Bronchial epithelial cell (primary cell): ENCODE measurements around the gene NFE2L1. TPM values are rescaled to one million over a fixed set of nuclear protein-coding genes. Genes with fewer than 3 reads are reported as not detected.
"Not testable (repeated sequence)": the region's sequence is repeated elsewhere in the genome, so short reads cannot be mapped to it uniquely, and the experiment has no call there.

Source experiments
- DNase-seq: peaks from one replicate; pipeline ENCODE4 v3.0.0-alpha.2; 2010; ENCODE audit warnings: low read depth
- FAIRE-seq: peaks from 2 replicates; lab custom pipeline; 2011; peaks lifted over from hg19 to GRCh38; lab: Jason Lieb, UNC
- H3K27me3 ChIP-seq: 2 replicates; pipeline ENCODE4 v1.5.1; 2011; ENCODE audit warnings: low read length; ENCODE audit not compliant: control insufficient read depth, insufficient read depth
- H3K36me3 ChIP-seq: 2 replicates; pipeline ENCODE4 v1.5.1; 2011; ENCODE audit warnings: low read length; ENCODE audit not compliant: control insufficient read depth, insufficient read depth
- H3K4me3 ChIP-seq: 2 replicates; pipeline ENCODE4 v1.5.1; 2011; ENCODE audit warnings: mild to moderate bottlenecking, low read depth, low read length, control low read depth
- CTCF ChIP-seq: IDR thresholded peaks from 2 replicates; pipeline ENCODE4 v1.5.1; 2011; ENCODE audit warnings: mild to moderate bottlenecking, moderate library complexity, low read length, control low read depth, inconsistent platforms; ENCODE audit not compliant: insufficient read depth, severe bottlenecking
- total RNA-seq: library from RNA; depleted of rRNA; stranded (reverse); fragments of >200 nt; gene quantifications from 2 replicates; pipeline ENCODE4 v1.2.1, GENCODE V29; 2014

Gene NFE2L1
- total RNA-seq, 1 donor from 2014 or later, result 84.2 TPM

DNA sequence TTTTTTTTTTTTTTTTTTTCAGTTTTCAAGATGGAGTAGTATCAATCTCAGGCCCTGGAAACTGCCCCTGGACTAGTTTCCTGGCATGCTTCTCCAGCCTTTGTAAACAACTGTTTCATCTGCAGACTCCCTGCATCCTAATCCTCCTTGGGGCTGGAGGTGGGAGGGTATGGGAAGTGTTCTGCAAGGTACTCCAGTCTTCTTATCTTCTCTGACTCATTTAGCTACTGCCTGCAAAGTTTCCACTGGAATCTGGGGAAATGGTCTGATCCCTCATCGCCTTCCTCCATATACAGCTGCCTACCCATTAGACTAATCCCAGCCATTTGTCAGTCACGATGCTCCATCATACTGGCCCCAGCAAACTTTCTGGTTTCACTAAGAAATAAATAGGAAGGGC is 32.0 kb upstream of the NFE2L1 start:
- no peak for FAIRE-seq
- no peak for TF ChIP-seq CTCF
- peaks cover 12% of the 10 kb centered on the region for H3K27me3 ChIP-seq
- DNase-seq, result peak; percentile 27
- H3K4me3 ChIP-seq, result no peak overlapping the region
- no peaks in the 10 kb centered on the region for H3K36me3 ChIP-seq

GRCh38 chr17:48017817-48018158 is 30.4 kb upstream of the NFE2L1 start:
- not testable (repeated sequence) for FAIRE-seq, H3K36me3 ChIP-seq, H3K27me3 ChIP-seq, H3K4me3 ChIP-seq, DNase-seq

- H3K36me3 ChIP-seq, result no peaks in the 10 kb centered on the region
- H3K4me3 ChIP-seq, result no peak overlapping the region
- H3K27me3 ChIP-seq, result no peaks in the 10 kb centered on the region
- FAIRE-seq, result no peak
- TF ChIP-seq CTCF, result no peak
- no peak for DNase-seq
Observed at GRCh38 chr17:48021934-48022333, 26.2 kb upstream of the NFE2L1 start.

- no peak for DNase-seq
Observed at GRCh38 chr17:48022901-48023300, 25.3 kb upstream of the NFE2L1 start.

DNA sequence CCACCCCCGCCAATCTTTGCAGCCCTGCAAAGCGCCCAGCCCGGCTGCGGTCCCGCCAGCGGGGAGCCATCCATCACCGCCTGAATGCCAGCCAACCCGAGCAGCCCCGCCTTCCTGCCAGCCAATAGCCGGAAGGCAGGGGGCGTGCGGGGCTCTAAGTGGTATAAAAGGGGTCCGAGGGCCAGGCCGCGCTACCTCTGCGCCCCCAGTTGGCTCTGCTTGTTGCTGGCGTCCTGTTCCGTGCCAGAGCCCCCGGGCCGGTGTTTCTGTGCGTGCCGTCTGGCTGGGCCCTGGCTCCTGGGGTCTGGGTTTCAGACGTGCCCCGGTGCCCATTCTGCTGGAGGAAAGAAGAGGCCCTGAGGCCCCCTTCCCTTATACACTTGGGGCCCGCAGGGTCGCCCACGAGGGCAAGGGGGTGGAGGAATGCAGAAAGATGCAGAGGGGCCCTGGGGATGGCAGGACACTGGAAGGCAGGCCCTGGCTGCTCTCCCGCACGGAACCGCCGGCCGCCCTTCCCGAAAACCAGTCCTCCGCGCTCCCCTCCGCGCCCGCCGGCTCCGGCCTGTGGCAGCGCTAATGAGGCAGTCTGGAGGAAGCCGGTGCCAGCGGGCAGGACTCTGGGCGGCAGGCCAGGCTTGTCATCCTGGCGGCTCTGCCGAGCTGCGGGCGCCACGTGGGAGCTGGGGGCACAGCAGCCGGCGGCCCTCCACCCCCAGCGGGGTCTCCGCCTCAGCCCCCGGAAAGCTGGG is 24.6 kb upstream of the NFE2L1 start:
- FAIRE-seq, result no peak
- DNase-seq, result peak; percentile 67
- peak overlapping the region; percentile 41 for H3K4me3 ChIP-seq
- no peaks in the 10 kb centered on the region for H3K36me3 ChIP-seq
- no peaks in the 10 kb centered on the region for H3K27me3 ChIP-seq
- TF ChIP-seq CTCF, result peak; percentile 64

More at GRCh38 chr17:48022901-48023300, 25.3 kb upstream of the NFE2L1 start:
- Histone ChIP-seq H3K4me3 (no peak overlapping the region), H3K27me3 (no peaks in the 10 kb centered on the region), H3K36me3 (no peaks in the 10 kb centered on the region)
- no peak for FAIRE-seq
- no peak for TF ChIP-seq CTCF

DNA sequence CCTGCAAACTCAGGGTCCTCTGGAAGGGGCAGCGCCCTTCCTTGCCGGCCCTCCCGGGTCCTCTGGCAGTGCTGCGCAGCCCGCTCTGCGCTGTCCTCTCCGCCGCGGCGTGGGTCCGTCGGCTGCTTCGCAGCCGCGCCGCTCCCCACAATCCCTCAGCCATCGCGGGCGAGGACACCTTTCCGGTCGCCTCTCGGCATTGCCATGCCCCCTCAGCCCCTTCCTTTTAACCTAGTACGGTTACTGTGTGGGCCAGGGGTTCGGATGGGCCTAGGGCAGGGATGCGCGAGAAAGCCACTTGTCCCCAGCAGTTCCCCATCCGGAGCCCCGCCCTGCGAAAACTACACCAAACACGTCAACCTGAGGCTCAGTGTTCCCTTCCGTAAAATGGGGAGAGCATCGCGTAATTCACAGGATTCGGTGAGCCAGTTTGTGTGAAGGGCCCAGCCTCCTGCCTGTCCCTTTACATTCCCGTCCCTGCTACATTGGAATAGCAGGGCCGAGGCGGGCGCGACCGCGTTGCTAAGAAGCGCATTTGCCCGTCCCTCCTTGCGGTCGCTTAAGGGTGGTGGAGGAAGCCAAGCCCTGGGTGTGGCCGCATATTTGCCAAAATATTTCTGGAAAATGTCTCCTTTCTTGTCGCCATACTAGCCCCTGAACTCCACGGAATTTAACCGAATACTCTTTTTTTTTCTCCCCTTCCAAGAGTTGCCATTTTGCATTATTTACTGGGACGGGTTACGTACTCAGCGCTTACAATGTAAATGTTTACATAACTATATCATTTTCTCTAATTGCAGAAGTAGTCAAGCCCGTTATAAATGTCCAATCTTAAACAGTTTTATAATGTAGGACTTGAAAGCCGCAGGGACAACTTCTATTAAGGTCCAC is 23.8 kb upstream of the NFE2L1 start:
- no peak for TF ChIP-seq CTCF
- Histone ChIP-seq H3K4me3 (peak overlapping the region; percentile 41), H3K36me3 (no peaks in the 10 kb centered on the region), H3K27me3 (no peaks in the 10 kb centered on the region)
- no peak for DNase-seq
- no peak for FAIRE-seq
